Caki2 (cell line): ENCODE results near the gene MTMR3. TPM values are rescaled to one million over a fixed set of nuclear protein-coding genes. Genes with fewer than 3 reads are reported as not detected.

Experiments
- DNase-seq: peaks from one replicate; pipeline ENCODE4 v3.0.0-alpha.2; 2015; ENCODE audit warnings: low read depth
- in situ Hi-C: cut with HindIII; loops from 2 replicates; pipeline ENCODE4 v1.10.0; 2016; ENCODE audit warnings: low sequenced_read_pairs, low pct_unique_long_range_greater_than_20kb, mixed read lengths
- total RNA-seq: library from RNA; depleted of rRNA; stranded (reverse); fragments of >200 nt; shearing (Covaris generic); gene quantifications from 2 replicates; pipeline ENCODE4 v1.2.3, GENCODE V29; 2014; ENCODE audit warnings: low replicate concordance

MTMR3 gene
- total RNA-seq, 1 experiment from 2014 or later, result 34.4 TPM

DNA sequence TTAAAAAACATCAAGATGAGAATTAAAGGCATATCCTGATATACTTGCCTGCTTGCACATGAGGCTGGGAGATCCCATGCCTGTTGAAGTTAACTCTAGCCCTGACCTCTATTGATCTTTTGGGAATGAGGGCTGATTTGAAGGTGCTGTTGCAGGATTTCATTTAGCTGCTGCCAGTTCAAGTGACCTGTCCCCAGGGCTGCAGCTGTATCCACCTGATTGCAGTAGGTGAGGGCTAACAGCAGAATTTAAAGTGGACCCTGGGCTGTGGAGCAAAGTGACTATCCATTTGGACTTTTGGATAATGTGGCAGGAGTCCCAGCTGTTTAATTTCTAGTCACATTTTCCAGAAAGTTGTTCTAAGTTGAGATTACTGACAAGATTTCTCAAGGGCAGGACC, 146.5 kb downstream of the MTMR3 start:
- in situ Hi-C loops, result no loop called here
- no peak for DNase-seq

DNA sequence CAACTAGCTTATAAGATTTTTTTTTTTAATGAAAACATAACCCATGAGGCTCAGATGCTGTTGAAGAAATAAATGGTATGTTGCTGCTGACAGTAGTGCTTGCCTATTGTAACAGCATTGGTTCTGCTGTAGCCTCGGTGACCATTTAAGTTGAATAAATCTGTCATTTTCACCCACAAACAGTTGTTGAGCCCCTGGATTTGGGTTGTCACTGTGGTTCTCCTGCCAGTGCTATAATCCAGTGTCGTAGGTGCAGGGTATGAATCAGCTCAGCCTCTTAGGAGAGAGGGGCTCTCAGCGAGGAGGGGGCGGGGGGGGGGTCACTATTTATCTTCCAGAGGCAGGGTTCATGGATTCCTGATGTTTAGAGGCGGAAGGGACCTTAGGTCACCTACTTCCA, 147.4 kb downstream of the MTMR3 start:
- in situ Hi-C loops, result no loop called here
- DNase-seq, result no peak

DNA sequence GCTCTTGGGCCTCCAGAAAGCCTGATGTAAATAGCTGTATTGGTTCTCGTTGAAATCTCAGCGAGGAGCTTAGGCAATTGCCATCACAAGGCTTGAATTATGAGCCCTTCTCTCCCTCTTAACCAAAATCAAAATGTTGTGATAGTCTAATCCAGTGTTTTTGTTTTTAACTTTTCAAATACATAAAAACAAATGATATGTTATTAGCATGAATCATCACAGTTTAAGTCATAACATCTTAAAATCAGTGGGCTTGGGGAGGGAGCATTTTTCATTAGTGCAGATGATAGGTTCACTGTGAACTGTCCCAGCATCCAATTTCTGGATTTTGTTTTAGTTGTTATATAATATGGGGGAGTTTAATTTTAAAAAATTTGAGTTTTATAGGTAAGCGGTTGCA, 148.4 kb downstream of the MTMR3 start:
- in situ Hi-C loops, result no loop called here

GRCh38 chr22:30031764-30032455, 148.9 kb downstream of the MTMR3 start:
- in situ Hi-C loops, result no loop called here
- no peak for DNase-seq

More for the DNA sequence above, 148.4 kb downstream of the MTMR3 start:
- DNase-seq, result no peak

- DNase-seq, result no peak
- in situ Hi-C loops, result no loop called here
Observed at GRCh38 chr22:30033137-30033536, 150.2 kb downstream of the MTMR3 start.

DNA sequence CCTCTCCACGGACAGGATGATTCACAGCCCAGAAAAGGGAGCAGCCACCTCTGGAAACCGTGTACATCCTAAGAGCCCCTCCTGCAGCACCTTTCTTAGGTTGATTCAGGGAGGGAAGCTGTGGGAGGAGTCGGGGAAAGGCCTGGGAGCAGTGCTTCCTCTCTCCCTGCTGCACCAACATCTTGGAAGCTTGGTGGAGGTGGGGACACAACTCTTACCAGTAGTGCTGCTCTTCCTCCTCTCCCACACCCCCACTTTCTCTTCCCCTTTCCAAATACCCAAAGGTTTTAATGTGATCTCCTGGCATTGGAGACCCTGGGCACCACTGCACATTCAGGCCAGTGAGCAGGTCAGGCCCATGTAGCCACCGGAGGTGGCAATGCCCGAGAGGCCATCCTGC, 150.9 kb downstream of the MTMR3 start:
- in situ Hi-C loops, result no loop called here
- DNase-seq, result no peak

DNA sequence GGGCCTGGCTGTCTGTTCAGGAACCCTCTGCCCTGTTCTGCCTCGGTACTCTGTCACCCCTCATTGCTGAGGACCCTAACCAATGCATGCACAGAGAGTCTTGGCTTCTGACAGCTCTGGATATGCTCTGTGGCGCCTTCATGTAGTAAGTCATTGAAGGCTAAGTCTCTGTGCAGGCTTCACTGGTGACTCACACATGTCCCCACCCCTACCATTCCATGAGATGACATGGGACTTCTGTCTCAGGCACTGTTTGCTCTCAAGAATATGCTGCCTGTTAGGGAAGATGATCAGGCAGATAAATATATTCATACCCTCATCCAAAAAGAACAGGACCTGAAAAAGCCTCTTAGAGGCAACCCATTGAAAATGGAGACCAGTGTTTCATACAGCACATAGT, 153.7 kb downstream of the MTMR3 start:
- peak; percentile 46 for DNase-seq
- in situ Hi-C loops, result no loop called here

DNA sequence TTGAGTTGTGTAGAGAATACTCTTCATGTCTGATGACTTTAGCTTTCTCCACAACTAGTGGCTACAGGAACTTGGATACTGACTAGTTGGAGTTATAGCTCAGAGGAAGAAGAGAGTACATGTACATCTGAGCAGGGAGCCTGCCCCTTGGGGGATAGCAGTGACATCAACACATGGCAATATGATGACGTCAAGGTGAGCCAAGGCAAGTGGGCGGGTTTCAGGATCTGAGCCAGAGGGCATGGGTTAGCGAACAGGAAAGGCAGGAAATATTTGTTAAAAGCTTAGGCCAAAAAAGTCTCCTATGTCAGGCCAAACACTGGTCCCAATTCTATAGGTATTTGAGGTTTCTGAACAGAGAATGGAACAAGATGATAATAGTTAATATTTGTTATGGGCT, 155.2 kb downstream of the MTMR3 start:
- in situ Hi-C loops, result no loop called here
- peak; percentile 47 for DNase-seq

DNA sequence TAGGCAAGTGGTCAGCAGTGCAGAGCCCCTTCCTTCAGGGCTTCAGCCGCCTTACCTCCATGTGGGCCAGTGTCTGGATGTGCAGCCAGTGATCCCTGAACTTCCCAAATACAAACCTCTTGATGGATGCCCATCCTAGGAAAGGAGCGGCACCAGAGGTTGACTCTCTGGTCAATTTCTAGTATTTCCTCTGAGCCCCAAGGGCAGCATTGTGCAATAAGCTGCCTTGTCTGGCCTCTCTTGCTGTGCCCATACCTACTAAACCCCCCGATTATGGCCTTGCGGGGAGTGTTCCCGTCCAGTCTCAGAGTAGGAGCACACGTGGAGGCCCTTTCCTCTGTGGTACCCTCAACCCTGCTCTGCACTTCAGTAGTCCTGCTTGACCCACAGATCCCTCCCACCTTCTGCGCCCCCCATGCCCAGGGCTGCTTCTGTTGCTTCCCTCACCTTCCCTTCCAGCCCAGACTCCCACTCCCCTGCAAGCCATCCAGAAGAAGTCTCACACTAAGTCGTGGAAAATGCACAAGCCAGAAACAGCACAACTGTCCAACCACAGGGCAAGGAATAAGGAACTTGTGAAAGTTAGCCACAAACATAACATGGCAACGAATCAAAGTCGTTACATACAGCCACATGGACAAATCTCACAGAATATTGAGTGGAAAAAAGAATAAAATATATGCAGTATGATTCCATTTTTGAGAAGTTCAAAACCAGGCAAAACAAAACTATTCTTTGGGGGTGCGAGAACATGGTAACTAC, 157.7 kb downstream of the MTMR3 start:
- no peak for DNase-seq
- in situ Hi-C loops, result no loop called here

- in situ Hi-C loops, result no loop called here
- DNase-seq, result no peak
Observed at GRCh38 chr22:30041475-30041874, 158.5 kb downstream of the MTMR3 start.

GRCh38 chr22:30041881-30042280, 158.9 kb downstream of the MTMR3 start:
- in situ Hi-C loops, result no loop called here
- no peak for DNase-seq

GRCh38 chr22:30043161-30043560, 160.2 kb downstream of the MTMR3 start:
- DNase-seq, result no peak
- in situ Hi-C loops, result no loop called here

DNA sequence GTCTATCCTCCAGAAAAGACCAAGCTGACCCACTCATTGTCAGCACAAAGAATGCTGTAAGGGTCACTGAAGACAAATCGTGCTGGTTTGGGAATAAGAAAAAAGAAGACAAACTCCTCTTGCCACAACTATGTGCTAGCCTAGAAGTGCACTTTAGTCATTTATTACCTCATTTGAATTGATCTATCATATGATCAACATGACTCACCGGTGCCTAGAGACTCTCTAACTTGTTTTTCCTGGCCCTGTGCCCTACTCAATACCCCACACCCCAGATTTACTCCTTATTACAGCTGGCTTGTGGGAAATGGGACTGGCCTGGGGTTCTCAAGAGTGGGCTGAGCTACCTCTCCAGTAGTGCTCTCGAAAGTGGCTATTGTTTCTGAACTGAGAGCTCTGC, 161.4 kb downstream of the MTMR3 start:
- DNase-seq, result peak; percentile 74
- in situ Hi-C loops, result no loop called here

DNA sequence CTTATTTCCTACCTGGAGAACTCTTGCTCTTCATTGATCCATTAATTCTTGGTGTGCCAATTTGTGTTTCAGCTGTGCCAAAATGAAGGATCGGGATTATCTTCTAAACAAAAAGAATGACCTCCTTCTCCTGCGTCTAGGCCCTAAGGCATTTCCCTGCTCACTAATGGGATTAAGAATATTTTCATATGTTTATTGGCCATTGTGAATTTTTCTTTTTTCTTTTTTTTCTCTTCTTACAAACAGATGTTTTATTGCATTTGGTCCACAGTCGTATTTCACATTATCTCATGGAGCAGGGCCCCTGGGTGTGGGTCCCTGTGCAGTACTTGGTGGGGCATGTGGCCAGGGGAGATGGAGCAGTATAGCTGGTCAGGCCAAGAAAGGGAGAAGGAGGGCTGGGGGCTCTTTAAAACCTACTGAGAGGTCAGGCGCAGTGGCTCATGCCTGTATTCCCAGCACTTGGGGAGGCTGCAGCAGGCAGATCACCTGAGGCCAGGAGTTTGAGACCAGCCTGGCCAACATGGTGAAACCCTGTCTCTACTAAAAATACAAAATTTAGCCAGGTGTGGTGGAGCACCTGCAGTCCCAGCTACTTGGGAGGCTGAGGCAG, 162.0 kb downstream of the MTMR3 start:
- no peak for DNase-seq
- in situ Hi-C loops, result no loop called here

GRCh38 chr22:30045494-30045887, 162.5 kb downstream of the MTMR3 start:
- no peak for DNase-seq
- in situ Hi-C loops, result no loop called here

DNA sequence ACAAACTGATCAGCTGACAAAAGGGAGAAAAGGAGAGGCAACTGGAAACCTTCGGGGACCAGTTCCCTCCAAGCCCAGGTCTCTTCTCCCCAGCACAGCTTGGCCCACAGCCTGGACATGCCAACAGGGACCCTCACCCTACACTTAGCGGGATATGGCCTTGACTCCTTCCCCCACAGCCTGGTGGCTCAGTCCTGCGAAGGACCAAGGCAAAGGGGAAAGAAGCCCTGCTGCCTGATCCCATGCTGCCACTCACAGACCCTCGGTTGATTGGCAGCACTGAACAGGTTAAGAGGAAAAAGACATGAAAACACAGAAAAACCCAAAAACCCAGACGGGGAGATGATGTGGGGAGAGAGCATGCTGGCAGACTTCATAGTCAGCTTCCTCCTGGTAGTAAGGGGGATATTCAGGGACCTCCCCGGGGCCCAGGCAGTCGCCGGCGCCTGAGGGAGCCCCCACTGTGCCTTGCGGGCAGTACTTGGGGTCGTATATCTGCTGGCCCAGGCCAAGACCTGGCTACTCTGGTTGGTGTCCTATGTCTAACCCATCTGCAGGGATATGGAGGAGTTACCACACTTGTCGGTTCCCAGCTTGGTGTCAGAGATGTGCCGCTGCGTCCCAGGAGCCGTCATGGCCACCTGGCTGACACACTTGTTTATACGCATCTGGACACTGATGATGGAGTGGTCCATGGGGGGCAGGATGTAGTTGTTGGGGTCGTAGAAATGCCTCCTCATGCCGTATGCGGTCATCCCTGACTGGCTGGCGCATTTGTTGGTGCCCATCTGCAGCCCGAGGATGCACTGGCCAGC, 163.1 kb downstream of the MTMR3 start:
- no peak for DNase-seq
- in situ Hi-C loops, result no loop called here

DNA sequence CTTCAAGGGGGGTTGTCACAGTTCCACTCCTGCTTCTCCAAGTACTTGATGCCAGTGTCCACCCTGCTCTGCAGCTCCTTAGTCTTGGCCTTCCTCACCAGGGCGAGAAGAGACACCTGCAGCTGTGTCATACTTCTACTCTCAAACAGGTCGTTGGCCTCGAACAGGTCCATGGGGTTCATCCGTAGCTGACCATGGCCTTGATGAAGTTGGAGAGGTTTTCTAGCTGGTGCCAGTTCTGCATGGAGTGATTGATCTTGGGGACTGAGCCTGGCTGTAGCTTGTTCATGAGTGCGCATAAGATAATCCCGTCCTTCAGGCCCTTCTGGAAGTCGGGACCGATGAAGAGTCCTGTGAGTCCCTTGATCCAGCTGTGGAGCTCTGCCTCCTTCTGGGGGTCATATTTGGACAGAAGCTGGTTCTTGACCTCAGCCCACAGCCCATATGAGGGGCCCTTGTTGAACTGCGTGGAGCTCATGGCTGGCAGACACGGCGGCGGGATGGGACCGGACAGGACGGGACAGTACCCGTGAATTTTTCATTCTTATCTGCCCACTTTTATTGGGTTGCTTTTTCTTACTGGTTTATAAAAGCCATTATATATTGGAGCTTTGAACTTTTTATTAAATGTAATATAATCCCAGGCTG, 163.9 kb downstream of the MTMR3 start:
- DNase-seq, result no peak
- in situ Hi-C loops, result no loop called here

DNA sequence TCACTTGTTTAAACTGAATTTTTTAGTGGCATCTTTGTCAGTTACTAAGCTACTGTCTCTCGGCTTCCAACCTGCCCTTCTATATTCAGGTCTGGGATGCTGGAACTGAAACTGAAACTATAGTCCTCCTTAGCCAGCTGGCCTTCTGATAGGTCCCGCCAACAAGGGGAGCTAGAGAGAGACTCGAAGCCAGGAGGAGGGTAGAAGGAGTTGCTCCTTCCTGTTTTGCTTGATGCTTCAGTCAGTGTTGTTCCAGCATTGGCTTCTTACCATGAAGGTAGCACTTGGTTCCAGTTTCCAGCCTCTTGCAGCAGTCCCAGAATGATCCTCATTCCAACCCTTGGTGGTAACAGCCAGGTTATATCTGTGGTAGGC, 164.4 kb downstream of the MTMR3 start:
- DNase-seq, result no peak
- in situ Hi-C loops, result no loop called here
